Measurements from ENCODE around the gene TRUB1.

GRCh38 chr10:115022733-115023132 is 84.7 kb downstream of the TRUB1 start:
- TF ChIP-seq EZH2 (IDR thresholded peaks at IDR 0.05; ENCODE audit: borderline replicate concordance, low read depth, low read length, severe bottlenecking), result no peak
- TF ChIP-seq CTCF (IDR thresholded peaks at IDR 0.05; ENCODE audit: extremely low read depth in 1 of 2, insufficient read depth in 1 of 2, low read depth in 1 of 2, low read length in 2 of 2), result no peak
- no peak for TF ChIP-seq JUN (IDR thresholded peaks at IDR 0.05; ENCODE audit: borderline replicate concordance, insufficient read depth, insufficient read length, low read depth)
- no peak for TF ChIP-seq POLR2A (IDR thresholded peaks at IDR 0.05; ENCODE audit: low read depth, low read length)
- TF ChIP-seq MAX (IDR thresholded peaks at IDR 0.05; ENCODE audit: insufficient read depth, insufficient read length), result no peak
- TF ChIP-seq FOS (IDR thresholded peaks at IDR 0.05; ENCODE audit: borderline replicate concordance, insufficient read depth, low read length), result no peak
